IPS-18c (cell line): ENCODE measurements around the gene A4GALT.
"Not testable (repeated sequence)": the region's sequence is repeated elsewhere in the genome, so short reads cannot be mapped to it uniquely, and the experiment has no call there.

Experiments used
- H3K4me3 ChIP-seq: 2 replicates; pipeline ENCODE4 v1.7.0; 2013; ENCODE audit warnings: low read depth, mild to moderate bottlenecking, low read length, moderate library complexity; ENCODE audit not compliant: insufficient read depth
- H3K9me3 ChIP-seq: one replicate; pipeline ENCODE4 v1.6.1; 2013; ENCODE audit warnings: mild to moderate bottlenecking, low read length, moderate library complexity; ENCODE audit not compliant: control insufficient read depth, insufficient read depth

Gene A4GALT, protein sequence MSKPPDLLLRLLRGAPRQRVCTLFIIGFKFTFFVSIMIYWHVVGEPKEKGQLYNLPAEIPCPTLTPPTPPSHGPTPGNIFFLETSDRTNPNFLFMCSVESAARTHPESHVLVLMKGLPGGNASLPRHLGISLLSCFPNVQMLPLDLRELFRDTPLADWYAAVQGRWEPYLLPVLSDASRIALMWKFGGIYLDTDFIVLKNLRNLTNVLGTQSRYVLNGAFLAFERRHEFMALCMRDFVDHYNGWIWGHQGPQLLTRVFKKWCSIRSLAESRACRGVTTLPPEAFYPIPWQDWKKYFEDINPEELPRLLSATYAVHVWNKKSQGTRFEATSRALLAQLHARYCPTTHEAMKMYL

DNA sequence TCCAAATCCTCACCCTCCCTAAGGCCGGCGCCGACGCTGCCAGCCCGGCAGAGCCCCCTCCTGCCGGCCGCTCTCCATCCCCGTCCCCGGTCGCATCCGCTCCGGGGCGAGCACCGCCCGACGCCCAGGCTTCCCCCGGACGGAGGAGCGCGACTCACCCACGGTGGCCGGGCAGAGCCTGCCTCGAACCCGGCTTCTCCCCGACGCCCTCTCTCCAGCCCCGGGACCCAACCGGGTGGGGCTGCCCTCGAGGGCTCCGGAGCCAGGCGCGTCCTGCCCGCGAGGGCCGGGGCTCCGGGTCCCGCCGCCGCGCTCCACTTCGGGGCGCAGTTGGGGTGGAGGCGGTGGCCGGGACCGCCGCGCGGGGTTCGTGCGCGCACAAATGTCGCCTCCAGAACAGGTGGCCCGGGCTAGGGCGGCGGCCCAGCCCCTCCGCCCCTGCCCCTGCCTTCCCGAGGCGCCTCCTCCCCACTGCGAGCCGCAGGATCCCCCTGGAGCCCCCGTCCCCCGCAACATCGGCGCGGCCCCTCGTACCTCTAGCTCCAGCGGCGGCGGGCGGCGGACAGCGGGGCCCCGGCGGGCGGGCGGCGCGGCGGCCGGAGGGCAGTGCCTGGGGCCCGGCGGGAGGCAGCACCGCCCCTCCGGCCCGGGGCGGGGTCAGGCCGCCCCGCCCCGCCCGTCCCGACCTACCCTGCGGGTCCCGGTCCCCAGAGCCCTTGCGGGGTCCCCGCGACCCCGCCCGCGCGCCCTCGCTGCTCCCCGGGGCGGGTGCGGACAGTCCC is at the start of gene A4GALT:
TSS of gene A4GALT (minus strand) at position 608 of the 782 bp plus-strand sequence. CDS start 26,919 bp downstream, outside the sequence.
- H3K4me3 ChIP-seq = peak within 1 kb of the TSS; percentile 74
- no peaks in the 10 kb centered on the region for H3K9me3 ChIP-seq

DNA sequence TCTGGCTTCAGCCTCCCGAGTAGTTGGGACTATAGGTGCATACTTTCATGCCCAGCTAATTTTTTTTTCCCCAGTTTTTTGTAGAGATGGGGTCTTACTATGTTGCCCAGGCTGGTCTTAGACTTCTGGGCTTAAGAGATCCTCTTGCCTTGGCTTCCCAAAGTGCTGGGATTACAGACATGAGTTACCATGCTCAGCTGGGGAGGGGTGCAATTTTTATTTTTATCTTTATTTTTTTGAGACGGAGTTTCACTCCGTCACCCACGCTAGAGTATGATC is 49.7 kb upstream of the A4GALT start:
- Histone ChIP-seq H3K4me3 (no peak overlapping the region), H3K9me3 (no peaks in the 10 kb centered on the region)

DNA sequence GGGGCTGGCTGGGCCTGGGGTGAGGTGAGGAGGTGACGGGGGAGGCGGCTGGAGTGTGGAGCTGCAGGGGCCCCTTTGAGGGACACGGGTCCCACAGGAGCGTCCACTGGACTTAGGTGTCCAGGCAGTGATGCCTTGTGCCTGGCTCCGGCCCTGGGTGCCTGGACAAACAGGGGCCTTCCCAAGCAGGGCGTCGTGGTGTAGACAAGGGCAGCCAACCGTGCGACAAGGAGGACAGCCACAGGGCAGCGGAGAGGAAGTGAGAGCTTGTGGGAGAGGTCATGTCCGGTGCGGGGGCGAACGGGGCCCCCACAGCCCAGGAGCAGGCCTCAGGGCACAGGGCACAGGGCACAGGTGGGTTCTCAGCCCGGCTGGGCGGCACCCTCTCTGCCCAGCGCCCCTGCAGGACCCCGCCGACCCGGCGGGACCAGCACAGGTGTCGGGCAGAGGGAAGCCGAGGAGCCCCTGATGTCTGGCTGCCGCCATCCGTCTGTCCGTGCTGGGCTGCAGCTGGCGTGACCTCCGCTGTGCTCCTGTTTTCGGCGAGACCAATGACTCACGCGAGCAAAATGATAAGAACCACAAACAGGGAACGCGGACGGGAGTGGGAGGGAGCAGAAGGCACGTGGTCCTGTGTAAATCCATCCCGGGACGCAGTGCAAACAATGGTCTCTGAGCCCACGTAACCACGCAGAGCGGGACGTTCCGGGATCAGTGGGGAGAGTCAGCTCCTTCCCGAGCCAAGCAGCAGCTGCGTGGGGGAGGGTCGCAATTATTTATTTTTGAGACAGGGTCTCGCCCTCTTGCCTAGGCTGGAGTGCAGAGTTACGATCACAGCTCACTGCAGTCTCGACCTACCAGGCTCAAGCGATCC is 49.1 kb upstream of the A4GALT start:
- Histone ChIP-seq H3K9me3 (no peaks in the 10 kb centered on the region), H3K4me3 (no peak overlapping the region)

DNA sequence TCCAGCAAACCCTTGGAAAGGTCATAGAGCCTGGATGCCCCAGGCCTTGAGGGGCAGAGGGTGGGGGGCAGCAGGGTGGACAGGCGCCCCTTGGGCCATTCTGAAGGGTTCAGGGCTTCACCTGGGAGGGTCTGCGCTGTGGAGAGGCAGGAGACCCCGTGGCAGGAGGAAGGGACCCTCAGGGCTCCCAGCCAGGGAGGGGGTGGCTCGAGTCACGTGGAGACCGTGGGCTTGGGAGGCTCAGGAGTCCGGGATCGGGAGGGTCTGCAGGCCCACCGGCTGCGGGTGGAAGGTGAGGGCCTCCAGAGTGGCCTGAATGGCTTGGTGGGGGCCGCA is 48.5 kb upstream of the A4GALT start:
- no peaks in the 10 kb centered on the region for H3K9me3 ChIP-seq
- H3K4me3 ChIP-seq = no peak overlapping the region

DNA sequence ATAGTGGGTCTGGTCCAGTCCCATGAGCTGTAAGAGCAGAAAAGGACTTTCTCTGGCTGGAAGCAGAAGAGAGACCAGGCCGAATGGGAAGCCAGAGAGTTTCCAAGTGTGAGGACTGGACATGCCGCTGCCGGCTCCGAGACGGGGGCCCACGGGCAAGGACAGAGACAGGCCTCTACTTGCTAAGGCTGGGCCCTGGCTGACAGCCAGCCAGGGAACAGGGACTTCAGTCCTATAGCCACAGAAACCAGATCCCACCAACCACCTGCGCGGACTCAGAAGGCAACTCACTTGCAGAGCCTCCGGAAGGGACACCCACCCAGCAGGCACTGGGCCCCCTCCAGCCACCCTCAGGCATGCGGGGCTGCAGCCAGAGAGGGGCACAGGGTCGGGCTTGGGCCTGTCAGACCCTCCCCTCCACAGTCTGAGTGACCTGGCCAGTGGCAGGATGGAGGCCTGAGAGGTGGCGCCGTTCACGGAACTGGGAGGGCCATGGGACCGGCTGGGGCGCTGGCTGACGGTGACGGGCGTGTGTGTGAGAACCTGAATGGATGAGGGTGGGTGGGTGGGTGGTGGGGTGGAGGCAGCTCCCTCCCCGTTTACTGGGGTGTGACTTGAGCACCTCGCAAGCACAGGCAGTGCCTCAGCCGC is 47.8 kb upstream of the A4GALT start:
- no peak overlapping the region for H3K4me3 ChIP-seq
- H3K9me3 ChIP-seq = no peaks in the 10 kb centered on the region

DNA sequence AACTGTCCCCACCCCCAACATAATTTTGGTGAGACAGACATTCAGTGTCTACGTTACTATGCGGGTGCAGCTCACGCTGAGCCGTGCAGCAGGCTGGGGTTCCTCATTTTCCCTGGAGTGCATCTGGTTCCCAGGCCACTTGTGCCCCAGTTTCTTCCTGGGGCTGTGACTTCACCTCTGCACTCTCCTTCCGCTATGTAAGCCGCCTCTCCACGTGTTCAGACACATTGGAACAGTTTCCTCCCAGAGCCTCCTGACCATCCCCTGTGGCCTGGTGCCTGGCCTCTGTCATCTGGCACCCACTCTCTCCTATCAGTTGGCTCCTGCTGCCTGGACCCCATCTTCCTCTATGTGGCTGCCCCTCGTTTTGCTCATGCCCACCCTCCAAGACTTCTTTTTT is 46.2 kb upstream of the A4GALT start:
- H3K4me3 ChIP-seq = no peak overlapping the region
- H3K9me3 ChIP-seq = no peaks in the 10 kb centered on the region

DNA sequence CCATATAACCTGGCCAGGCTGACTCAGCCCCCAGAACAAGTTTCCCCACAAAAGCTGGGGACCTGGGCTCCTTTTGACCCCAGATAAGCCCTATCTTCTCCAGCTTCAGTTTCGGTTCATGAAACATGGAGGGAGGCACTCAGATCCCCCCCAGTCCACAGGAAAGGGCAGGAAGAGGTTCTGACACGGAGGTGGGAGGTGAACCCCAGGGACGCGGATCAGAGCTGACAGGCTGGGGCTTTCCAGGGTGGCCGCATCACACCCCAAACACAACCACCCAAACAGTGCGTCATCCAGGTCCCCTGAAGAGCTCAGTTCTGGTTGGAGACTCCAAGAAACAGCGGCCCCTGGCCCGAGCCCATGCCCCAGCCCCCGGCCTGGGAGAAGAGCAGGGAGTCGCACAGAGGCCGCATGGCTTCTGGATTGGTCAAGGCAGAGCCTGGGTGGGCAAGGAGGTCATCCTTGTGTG is 44.3 kb upstream of the A4GALT start:
- Histone ChIP-seq H3K9me3 (no peaks in the 10 kb centered on the region), H3K4me3 (no peak overlapping the region)

DNA sequence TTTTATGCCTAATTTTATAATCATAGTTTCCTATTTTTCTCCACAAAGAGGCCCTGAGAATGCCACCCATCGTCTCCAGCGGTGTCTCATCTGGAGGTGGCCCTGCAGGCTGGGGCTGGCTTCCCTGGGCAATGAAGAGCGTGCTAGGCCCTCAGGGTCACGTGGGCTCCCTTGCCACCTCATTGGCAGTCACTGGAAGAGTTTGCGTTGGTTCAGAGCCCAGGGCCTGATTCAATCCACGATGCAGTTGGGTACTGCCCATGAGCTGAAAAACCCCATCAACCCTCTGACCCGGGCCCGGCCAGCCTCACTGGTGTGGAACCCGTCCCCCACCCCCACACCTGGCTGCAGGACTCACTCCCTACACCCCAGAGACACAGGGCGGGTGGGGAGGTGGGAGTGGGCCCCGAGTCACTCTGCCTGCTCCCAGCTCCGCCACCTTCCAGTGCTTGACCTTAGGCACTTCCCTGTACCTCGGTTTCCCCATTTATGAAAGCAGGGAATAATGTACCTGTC is 43.4 kb upstream of the A4GALT start:
- Histone ChIP-seq H3K4me3 (no peak overlapping the region), H3K9me3 (no peaks in the 10 kb centered on the region)

DNA sequence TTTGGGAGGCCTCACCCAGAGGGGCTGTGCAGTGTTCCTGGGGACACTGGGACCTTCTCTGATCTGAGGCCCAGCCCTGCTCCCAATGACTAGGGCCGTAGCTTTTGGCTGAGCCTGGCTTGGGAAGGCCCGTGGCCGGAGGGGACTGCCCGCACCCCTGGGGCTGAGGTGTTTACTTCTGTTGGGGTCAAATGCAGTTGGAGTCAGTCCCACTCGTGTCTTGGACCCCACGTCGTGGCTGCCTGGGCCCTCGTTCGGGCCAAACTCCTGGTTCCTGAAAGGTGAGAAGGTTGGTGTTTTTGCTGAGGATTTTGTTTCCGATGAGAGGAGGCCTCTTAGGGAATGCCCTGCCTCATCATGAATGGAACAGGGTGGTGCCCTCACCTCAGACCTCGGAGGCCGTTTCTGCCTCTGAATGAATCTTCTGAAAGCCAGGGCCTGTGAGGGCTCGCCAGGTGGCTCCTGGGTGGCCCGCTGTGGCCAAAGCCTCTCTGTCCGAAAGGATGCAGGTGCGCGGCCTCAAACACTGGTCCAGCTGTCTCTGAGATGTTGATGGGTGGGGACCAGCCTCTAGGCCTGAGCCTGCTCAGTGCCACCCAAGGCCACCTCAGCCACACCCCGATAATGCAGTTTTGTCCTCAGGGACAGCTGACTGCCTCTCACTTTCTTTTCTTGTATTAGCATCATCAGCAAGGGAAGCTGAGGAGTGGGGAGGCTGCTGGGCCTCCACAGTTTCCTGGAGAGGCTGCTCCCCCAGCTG is 40.3 kb upstream of the A4GALT start:
- Histone ChIP-seq H3K9me3 (no peaks in the 10 kb centered on the region), H3K4me3 (no peak overlapping the region)

DNA sequence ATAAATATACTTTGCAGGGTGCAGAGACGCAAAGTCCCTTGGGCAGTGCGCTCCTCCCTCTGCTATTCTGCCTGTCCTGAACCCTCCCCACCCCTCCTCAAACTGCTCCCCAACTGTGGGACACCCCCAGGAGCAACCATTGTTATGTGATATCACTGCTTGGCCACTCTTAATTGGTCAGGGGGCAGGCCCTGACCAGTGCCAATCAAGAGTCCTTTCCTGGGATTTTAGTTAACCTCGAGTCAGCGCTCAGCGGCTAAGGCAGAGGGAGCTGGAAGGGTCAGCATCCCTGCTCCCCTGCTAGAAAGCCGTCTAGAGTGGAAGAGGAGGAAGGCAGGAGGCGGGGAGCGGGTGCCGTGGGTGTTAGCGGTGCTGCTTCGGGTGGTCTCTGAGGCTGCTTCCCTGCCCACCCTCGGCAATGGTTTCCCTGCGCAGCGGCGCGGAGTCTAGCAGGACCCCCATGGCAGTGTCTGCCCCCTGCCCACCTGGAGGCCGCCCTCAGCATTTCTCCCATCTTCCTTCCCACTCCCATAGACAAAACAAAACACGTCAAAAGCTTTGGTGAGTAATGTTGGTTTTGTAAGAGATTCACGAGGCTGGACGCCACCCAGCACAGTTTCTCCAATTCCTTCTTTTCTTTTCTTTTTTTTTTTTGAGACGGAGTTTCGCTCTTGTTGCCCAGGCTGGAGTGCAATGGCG is 38.4 kb upstream of the A4GALT start:
- no peaks in the 10 kb centered on the region for H3K9me3 ChIP-seq
- H3K4me3 ChIP-seq = no peak overlapping the region

DNA sequence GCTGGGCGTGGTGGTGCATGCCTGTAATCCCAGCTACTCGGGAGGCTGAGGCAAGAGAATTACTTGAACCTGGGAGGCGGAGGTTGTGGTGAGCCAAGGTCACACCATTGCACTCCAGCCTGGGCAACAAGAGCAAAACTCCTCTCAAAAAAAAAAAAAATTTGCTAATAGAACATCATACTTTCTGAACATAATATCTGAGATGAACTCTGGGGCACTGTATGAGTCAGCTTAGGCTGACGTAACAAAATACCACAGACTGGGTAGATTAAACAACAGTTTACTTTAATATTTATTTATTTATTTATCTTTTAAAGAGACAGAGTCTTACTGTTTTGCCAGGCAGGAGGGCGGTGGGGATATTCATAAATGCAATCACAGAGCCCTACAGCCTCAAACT is 34.9 kb upstream of the A4GALT start:
- H3K4me3 ChIP-seq, H3K9me3 ChIP-seq: not testable (repeated sequence)

DNA sequence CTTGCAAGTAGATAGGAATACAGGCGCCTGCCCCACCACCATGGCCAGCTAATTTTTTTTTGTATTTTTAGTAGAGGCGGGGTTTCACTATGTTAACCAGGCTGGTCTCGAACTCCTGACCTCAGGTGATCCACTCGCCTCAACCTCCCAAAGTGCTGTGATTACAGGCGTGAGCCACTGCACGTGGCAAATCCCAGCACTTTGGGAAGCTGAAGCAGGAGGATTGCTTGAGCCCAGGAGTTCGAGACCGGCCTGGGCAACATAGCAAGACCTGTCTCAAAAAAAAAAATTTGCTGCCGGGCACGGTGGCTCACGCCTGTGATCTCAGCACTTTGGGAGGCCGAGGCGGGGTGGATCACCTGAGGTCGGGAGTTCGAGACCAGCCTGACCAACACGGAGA is 34.5 kb upstream of the A4GALT start:
- not testable (repeated sequence) for H3K9me3 ChIP-seq, H3K4me3 ChIP-seq

DNA sequence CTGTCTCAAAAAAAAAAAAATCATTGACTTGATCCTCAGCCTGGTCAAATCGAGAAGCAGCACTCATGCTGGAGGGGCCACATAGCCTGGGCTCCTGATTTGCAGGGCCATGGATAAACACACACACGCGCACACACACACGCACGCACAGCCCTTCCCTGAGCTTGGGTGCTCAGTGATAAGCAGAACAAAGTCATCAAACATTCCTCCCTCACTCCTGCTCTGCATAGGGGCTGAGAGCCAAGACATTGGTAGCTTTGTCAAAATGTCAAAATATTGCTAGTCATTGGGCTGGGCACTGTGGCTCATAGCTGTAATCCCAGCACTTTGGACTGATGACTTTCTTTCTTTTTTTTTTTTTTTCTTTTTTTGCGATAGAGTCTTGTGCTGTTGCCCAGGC is 34.0 kb upstream of the A4GALT start:
- H3K9me3 ChIP-seq = no peaks in the 10 kb centered on the region
- H3K4me3 ChIP-seq = no peak overlapping the region

DNA sequence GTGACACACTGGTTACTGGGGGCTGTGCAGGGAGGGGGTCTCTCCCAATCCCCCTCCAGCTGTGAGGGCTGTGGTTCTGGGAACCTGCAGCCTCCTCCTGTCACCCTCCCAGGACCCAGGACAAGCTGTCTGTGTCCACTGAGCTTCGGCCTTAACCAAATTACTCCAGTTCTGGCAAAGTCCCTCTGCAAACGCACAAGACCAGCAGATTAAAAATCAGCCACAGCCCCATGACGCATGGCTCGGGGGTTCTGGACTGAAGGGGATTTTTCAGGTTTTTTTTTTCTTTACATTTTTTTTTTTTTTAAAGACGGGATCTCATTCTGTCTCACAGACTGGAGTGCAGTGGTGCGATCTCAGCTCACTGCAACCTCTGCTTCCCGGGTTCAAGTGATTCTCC is 32.2 kb upstream of the A4GALT start:
- Histone ChIP-seq H3K4me3 (no peak overlapping the region), H3K9me3 (no peaks in the 10 kb centered on the region)

DNA sequence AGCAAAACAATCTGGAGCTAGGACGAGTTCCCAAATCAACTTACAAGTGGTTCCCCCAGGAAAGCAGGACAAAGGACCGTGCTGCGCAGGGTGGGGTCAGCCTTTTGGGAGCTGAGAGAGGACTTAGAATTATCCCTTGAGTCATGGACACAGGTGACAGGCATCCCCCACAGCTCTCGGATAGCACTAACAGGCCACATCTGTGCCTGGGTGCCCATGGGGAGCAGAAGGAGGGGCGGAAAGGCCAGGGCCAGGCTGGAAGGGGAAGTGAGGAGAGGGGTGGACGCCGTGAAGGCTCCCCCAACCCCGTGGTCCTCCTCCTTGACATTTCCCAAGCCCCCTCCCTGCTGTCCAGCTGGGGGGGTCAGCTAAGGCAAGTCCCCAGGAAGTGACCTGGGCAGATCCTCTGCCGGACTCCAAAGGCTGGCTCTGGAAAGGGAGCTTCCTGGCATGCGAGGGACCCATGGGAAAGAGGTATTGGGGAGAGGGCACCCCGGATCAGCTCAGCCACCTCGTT is 31.6 kb upstream of the A4GALT start:
- H3K4me3 ChIP-seq = no peak overlapping the region

DNA sequence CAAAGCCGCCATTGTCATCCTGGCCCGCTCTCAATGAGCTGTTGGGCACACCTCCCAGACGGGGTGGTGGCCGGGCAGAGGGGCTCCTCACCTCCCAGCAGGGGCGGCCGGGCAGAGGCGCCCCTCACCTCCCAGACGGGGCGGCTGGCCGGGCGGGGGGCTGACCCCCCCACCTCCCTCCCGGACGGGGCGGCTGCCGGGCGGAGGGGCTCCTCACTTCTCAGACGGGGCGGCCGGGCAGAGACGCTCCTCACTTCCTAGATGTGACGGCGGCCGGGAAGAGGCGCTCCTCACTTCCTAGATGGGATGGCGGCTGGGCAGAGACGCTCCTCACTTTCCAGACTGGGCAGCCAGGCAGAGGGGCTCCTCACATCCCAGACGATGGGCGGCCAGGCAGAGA is 29.8 kb upstream of the A4GALT start:
- not testable (repeated sequence) for H3K4me3 ChIP-seq

More for the DNA sequence above, 31.6 kb upstream of the A4GALT start:
- no peaks in the 10 kb centered on the region for H3K9me3 ChIP-seq

More for the DNA sequence above, 29.8 kb upstream of the A4GALT start:
- H3K9me3 ChIP-seq = not testable (repeated sequence)
